Cerebellar cortex (tissue), 1 donor: ENCODE data around the gene BMP8B.
"Not testable (repeated sequence)": the region's sequence is repeated elsewhere in the genome, so short reads cannot be mapped to it uniquely, and the experiment has no call there.

Source experiments
- DNase-seq: peaks from one replicate; pipeline ENCODE4 v3.0.0-alpha.2; 2015; ENCODE audit warnings: low spot score

Gene BMP8B

GRCh38 chr1:39788758-39789570, at the start of gene BMP8B:
TSS of gene BMP8B (minus strand) at chr1:39788865. CDS start at chr1:39788485, 380 bp downstream.
- peak; percentile 28 for DNase-seq

GRCh38 chr1:39836595-39837110, 48.0 kb upstream of the BMP8B start:
- no peak for DNase-seq

GRCh38 chr1:39835935-39836594, 47.4 kb upstream of the BMP8B start:
- DNase-seq: no peak

GRCh38 chr1:39835110-39835509, 46.4 kb upstream of the BMP8B start:
- DNase-seq: no peak

- DNase-seq: no peak
Measured at GRCh38 chr1:39833621-39834385, 45.1 kb upstream of the BMP8B start.

- DNase-seq: no peak
Measured at GRCh38 chr1:39833121-39833520, 44.5 kb upstream of the BMP8B start.

GRCh38 chr1:39832294-39832693, 43.6 kb upstream of the BMP8B start:
- DNase-seq: no peak

- DNase-seq: no peak
Measured at GRCh38 chr1:39829791-39830533, 41.3 kb upstream of the BMP8B start.

- DNase-seq: no peak
Measured at GRCh38 chr1:39828734-39829133, 40.1 kb upstream of the BMP8B start.

- not testable (repeated sequence) for DNase-seq
Measured at GRCh38 chr1:39828255-39828654, 39.6 kb upstream of the BMP8B start.

GRCh38 chr1:39827201-39827600, 38.5 kb upstream of the BMP8B start:
- no peak for DNase-seq

- no peak for DNase-seq
Measured at GRCh38 chr1:39826583-39826982, 37.9 kb upstream of the BMP8B start.

GRCh38 chr1:39825432-39825941, 36.8 kb upstream of the BMP8B start:
- DNase-seq: no peak

- DNase-seq: not testable (repeated sequence)
Measured at GRCh38 chr1:39823450-39823849, 34.8 kb upstream of the BMP8B start.

GRCh38 chr1:39822146-39822545, 33.5 kb upstream of the BMP8B start:
- DNase-seq: no peak

GRCh38 chr1:39819091-39819812, 30.6 kb upstream of the BMP8B start:
- no peak for DNase-seq

GRCh38 chr1:39818482-39818881, 29.8 kb upstream of the BMP8B start:
- no peak for DNase-seq

- not testable (repeated sequence) for DNase-seq
Measured at GRCh38 chr1:39817091-39817932, 28.6 kb upstream of the BMP8B start.

GRCh38 chr1:39816415-39817090, 27.9 kb upstream of the BMP8B start:
- DNase-seq: peak; percentile 69
